ENCODE data around the gene DLGAP5. TPM values are rescaled to one million over a fixed set of nuclear protein-coding genes. Genes with fewer than 3 reads are reported as not detected.

Gene DLGAP5
- total and polyA plus RNA-seq, 8 donors = 0.12 to 0.90 (median 0.47) TPM; not detected in 4

GRCh38 chr14:55103005-55103640, 88.3 kb downstream of the DLGAP5 start:
- TF ChIP-seq, protein P1, sequence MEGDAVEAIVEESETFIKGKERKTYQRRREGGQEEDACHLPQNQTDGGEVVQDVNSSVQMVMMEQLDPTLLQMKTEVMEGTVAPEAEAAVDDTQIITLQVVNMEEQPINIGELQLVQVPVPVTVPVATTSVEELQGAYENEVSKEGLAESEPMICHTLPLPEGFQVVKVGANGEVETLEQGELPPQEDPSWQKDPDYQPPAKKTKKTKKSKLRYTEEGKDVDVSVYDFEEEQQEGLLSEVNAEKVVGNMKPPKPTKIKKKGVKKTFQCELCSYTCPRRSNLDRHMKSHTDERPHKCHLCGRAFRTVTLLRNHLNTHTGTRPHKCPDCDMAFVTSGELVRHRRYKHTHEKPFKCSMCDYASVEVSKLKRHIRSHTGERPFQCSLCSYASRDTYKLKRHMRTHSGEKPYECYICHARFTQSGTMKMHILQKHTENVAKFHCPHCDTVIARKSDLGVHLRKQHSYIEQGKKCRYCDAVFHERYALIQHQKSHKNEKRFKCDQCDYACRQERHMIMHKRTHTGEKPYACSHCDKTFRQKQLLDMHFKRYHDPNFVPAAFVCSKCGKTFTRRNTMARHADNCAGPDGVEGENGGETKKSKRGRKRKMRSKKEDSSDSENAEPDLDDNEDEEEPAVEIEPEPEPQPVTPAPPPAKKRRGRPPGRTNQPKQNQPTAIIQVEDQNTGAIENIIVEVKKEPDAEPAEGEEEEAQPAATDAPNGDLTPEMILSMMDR (IDR thresholded peaks at IDR 0.05) = no peak

DNA sequence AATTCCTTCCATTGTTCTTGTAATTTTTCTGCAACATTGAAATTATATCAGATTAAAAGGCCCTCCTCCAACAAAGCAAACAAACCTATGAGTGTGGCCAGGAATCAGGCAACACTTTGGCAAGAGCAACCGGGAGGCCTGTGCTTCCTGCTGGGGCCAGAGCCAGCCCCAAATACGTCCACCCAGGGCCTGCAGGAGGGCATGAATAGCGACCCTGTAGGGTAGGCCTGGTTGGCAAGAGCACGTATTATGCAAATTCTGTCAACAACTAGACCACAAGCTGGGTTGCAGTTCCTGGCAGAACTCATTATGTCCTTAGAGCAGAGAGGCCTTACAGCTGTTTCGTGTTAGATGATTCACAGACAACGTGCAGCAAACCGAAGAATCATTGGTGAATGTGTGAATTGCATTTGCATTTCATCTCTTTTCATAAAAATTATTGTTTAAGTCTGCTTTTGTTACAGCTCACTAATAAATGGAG, 89.2 kb downstream of the DLGAP5 start:
- no peak for FAIRE-seq
- ATAC-seq = peak; percentile 88 to 93 (median 90)
- DNase-seq = peak; percentile 72 to 81 (median 79)
- Histone ChIP-seq H3K27me3 (no peaks in the 10 kb centered on the region), H3K9me3 (no peaks in the 10 kb centered on the region), H3K36me3 (no peaks in the 10 kb centered on the region), H3K27ac (peak overlapping the region; percentile 66 to 89 (median 78)), H3K4me3 (no peak overlapping the region), H3K4me1 (peaks cover 10 to 39% (median 27%) of the 10 kb centered on the region in 3 donors)
- TF ChIP-seq, protein P1 (IDR thresholded peaks at IDR 0.05) = no peak
- intact Hi-C loops (cut with DNase I) = no loop called here
- WGBS, 2 donors = 3% methylated on average over 7 of the region's 7 CpGs

More at GRCh38 chr14:55103005-55103640, 88.3 kb downstream of the DLGAP5 start:
- Histone ChIP-seq H3K27me3 (no peaks in the 10 kb centered on the region), H3K4me3 (no peak overlapping the region), H3K36me3 (no peaks in the 10 kb centered on the region), H3K4me1 (peaks cover 10 to 43% (median 27%) of the 10 kb centered on the region in 3 donors), H3K27ac (peak overlapping the region; percentile 66 to 89 (median 78)), H3K9me3 (no peaks in the 10 kb centered on the region)
- DNase-seq (peak in 5 of 6 donors; percentile 38 to 71 (median 67)), FAIRE-seq (no peak), ATAC-seq (peak; percentile 65 to 78 (median 75))
- intact Hi-C loops (cut with DNase I) = no loop called here
- 45 to 57% methylated on average over 13 of the region's 13 CpGs for WGBS, 2 donors

GRCh38 chr14:55101698-55102097, 89.7 kb downstream of the DLGAP5 start:
- H3K4me1 ChIP-seq = peaks cover 10 to 35% (median 27%) of the 10 kb centered on the region in 3 donors
- ATAC-seq = no peak

DNA sequence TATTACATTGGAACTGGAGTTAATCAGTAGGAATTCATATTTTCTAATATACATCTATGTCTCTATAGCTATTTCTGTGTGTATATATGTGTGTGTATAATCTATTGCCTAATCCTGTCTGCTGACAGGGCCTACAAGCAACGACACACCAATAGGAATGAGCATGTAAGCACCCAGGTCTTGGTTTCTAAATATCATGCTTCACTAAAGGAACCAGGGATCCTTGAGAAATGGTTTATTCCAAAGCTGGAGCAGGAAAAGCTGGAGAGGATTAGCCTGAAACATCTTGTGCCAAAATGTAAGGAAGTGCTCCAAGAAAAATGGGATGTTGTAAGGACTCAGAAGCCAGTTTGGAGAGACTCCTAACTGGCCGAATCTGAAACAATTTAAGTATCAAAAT, 91.6 kb downstream of the DLGAP5 start:
- no peak overlapping the region for H3K4me3 ChIP-seq
- H3K27ac ChIP-seq = no peak overlapping the region
- FAIRE-seq (no peak), ATAC-seq (no peak), DNase-seq (no peak)
- H3K9me3 ChIP-seq = no peaks in the 10 kb centered on the region
- H3K27me3 ChIP-seq = no peaks in the 10 kb centered on the region
- peaks cover 10 to 35% (median 27%) of the 10 kb centered on the region in 3 donors for H3K4me1 ChIP-seq
- intact Hi-C loops (cut with DNase I) = no loop called here
- WGBS, 2 donors = 80 to 89% methylated on average over 2 of the region's 2 CpGs
- TF ChIP-seq, protein P1 (IDR thresholded peaks at IDR 0.05) = no peak
- H3K36me3 ChIP-seq = no peaks in the 10 kb centered on the region

More at GRCh38 chr14:55101698-55102097, 89.7 kb downstream of the DLGAP5 start:
- no peaks in the 10 kb centered on the region for H3K9me3 ChIP-seq
- TF ChIP-seq, protein P1 (IDR thresholded peaks at IDR 0.05) = no peak
- WGBS, 2 donors = 95 to 98% methylated on average over 5 of the region's 5 CpGs
- H3K36me3 ChIP-seq = no peaks in the 10 kb centered on the region
- H3K27me3 ChIP-seq = no peaks in the 10 kb centered on the region
- H3K4me3 ChIP-seq = no peak overlapping the region
- FAIRE-seq (no peak), DNase-seq (no peak)
- peak overlapping the region; percentile 66 to 89 (median 78) for H3K27ac ChIP-seq
- intact Hi-C loops (cut with DNase I) = no loop called here

DNA sequence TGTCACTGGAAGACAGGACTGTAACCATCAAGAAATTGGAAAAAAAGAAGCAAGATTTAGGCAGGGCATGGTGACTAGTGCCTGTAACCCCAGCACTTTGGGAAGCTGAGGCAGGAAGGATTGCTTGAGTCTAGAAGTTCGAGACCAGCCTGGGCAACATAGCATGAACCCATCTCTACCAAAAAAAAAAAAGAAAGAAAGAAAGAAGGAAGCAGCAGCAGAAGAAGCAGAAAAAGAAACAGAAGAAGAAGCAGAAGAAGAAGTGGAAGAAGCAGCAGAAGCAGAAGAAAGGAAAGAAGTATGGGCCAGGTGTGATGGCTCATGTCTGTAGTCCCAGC, 92.9 kb downstream of the DLGAP5 start:
- Histone ChIP-seq H3K9me3 (no peaks in the 10 kb centered on the region), H3K4me1 (peaks cover 10 to 28% (median 21%) of the 10 kb centered on the region in 3 donors), H3K4me3 (no peak overlapping the region), H3K27ac (peak overlapping the region in 1 of 4 donors; percentile 17), H3K36me3 (no peaks in the 10 kb centered on the region), H3K27me3 (no peaks in the 10 kb centered on the region)
- FAIRE-seq (no peak), ATAC-seq (no peak), DNase-seq (no peak)
- TF ChIP-seq, protein P1 (IDR thresholded peaks at IDR 0.05) = no peak
- intact Hi-C loops (cut with DNase I) = no loop called here
- 95 to 100% methylated on average over 1 of the region's 1 CpG for WGBS, 2 donors

Data from pancreas (tissue), 10 donors.